GM18867 (cell line): Measurements from ENCODE around the gene FBXW8.

Source experiments
- ATAC-seq: cut with Tn5 transposase; IDR thresholded peaks from one replicate; pipeline ENCODE4 v1.9.1; 2021; ENCODE audit warnings: mild to moderate bottlenecking, moderate library complexity; ENCODE audit not compliant: unreplicated experiment

Gene FBXW8

DNA sequence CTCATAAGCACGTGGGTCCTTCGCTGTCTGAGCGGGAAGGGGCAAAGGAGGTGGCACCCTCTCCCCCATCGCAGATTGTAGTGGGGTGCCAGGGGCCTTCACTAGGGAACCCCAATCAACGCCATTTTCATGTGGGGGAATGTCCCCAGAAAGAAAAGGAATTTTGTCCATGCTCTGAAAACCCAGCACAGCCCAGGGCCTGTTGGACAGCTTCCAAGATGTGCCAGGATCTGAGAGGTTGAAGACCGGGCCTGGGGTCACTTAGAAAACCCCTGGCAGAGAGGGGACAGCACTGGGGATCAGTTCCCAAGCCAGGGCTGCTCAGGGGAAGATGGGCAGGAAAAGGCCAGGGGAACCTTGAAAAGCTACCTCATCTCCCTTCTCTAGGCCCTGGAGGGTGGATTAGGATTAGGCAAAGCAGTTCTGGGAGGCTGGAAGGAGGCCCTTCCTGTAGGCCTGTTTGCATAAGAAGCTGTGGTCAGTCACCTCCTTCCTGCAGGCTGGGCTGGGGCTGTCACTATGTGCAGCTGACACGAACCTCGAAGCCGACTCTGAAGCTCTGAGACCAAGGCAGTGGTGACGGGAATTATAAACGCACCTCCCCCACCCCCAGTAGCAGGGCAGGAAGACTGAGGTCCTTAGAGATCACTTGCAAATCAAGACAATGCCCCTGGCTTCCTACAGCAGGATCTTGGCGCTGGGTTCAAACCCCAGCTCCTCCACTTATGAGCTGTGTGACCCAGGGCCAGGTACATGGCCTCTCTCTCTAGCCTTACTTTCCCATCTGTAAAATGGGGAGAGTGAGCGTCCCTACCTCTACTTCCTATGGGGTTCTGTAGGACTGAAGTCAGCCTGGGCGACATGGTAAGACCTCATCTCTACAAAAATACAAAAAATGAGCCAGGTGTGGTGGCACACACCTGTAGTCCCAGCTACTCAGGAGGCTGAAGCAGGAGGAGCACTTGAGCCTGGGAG is 159.5 kb downstream of the FBXW8 start:
- ATAC-seq, result no peak

DNA sequence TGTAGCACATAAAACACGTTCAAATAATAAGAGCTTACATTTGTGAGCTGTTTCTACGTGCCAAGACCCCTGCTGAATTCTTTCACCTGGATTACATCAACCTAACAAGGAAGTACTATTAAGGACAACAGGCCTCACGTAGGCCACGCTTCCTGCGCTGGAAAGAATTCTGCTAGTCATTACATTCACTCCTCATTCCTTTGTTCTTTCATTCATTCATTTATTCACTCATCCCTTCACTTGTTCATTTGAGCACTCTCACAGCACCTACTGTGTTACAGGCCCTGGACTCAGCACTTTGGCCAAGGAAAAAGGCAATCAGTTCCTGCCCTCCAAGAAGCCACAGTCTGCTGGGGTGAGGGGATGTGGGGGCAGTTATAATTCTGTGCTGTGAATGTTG is 160.3 kb downstream of the FBXW8 start:
- ATAC-seq, result no peak

DNA sequence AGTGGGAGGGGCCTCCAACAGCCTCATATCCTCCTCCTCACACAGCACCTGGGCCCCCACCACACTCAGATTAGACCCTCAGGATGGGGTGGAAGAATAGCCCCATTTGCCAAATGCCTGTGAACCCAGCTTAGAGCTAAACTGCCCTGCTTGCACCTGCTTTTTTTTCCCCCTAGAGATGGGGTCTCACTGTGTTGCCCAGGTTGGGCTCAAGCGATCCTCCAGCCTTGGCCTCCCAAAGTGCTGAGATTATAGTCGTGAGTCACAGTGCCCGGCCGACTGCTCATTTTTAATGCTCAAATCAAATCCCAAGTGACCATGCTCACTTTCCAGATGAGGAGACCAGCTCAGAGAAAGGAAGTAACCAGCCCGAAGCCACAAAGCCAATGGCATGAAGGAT is 161.4 kb downstream of the FBXW8 start:
- ATAC-seq, result no peak

DNA sequence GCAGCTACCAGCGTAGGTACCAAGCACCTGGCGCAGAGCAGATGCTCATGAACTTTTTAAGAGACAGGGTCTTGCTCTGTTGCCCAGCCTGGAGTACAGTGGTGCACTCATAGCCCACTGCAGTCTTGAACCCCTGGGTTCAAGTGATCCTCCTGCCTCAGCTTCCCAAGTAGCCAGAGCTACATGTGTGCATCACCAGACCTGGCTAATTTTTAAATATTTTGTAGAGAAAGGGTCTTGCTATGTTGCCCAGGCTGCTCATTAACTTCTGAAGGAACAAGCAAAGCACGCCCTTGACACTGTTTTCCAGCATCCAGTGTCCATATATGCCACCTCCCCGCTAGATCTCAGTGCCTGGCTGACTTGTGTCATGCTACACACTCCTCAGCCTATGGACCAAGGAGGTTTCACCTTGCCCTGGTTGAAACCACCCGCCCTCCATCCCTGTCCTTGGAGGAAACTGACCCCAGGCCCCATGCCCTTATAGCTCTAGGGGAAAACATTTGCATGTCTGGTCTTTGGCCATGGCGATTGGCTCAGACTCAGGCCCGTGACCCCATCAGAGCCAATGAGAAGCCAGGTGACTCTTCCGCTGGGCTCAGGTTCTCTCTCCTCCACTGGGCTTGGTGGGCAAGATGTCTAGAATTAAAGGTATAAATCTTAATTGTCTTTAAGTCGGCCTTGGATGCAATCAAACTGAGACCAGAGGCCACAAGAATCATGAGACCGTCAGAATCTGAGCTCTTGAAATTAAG is 162.2 kb downstream of the FBXW8 start:
- no peak for ATAC-seq

DNA sequence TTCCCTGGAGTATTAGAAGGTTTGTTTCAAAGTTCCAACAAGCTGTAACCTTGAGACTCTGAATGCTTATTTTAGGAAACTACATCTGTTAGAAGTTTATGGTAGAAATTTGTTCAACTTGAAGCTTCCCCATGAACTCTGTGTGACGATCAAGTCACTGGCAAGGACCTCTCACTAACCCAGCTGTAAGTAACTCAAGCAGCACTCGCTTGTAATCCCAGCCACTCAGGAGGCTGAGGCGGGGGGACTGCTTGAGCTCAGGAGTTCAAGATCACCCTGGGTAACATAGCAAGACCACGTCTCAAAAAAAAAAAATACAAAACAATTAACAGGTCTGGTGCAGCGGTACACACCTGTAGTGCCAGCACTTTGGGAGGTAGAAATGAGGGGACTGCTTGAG is 162.9 kb downstream of the FBXW8 start:
- ATAC-seq, result no peak

DNA sequence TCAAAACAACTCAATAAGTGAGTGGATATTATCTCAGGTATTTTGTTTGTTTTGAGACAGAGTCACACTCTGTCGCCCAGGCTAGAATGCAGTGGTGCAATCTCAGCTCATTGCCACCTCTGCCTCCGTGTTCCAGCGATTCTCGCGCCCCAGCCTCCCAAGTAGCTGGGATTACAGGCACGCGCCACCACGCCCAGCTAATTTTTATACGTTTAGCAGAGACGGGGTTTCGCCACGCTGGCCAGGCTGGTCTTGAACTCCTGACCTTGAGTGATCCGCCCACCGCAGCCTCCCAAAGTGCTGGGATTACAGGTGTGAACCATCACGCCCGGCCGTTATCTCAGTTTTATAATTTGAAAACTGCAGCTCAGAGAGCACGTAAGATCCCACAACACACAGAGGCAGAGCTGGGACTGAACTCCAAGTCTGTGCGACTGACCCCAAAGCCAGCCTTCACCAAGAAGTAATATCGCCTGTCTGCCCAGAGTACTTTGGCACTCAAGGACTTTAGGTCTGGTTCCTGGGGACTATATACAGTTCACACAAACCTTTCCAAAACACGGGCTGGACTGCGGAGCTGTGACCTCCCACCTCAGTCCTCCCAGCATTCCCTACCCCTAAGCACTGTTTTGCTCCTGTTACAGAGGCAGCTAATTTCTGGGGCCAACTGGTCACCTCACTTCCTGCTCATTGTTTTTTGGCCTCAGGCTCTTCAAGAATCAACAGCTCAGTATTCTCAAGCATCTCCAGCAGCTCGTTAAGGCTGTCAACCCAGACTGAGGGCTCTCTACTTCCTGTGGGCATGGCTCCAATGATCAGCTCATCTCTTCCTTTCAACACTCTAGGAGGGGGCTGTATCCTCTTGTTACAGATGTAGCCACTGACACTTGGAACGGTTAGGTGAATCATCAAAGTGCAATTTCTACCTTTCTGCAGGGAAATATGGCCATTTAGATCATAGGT is 165.9 kb downstream of the FBXW8 start:
- no peak for ATAC-seq

DNA sequence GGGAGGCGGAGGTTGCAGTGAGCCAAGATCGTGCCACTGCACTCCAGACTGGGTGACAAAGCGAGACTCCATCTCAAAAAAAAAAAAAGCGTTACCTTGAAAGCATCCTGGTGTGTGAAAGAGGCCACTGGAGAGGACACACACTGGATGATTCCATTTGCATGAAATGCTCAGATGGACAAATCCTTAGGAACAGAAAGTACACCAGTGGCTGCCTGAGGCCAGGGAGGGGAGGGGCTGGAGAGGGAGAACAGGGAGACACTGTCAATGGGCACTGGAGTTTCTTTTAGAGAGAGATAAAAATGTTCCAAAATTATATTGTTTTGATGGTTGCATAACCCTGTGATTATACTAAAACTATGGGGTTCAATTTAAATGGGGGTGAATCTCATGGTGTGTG is 168.7 kb downstream of the FBXW8 start:
- ATAC-seq, result no peak

DNA sequence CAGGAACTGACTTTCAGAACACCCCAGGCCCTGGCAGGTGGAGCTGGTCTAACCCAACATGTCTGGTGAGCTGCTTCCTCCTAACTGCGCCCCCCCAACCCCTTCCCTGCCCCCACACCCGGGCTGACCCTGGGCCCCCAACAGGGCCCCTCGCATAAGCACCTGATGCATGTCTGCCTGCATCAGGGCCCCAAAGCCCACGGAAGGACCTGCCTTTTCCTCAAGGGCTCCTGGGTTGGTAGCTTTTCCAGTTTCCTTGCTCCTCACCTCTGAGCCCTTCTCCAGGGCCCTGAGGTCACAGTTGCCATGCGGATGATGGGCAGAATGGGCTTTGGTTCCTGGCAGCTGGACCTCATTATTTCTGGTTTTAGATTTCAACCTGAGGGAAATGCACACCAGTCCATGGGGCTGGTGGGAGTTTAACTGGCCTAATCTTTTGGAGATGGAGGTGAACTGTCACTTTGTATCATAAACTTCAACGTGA is 170.0 kb downstream of the FBXW8 start:
- ATAC-seq, result no peak
